Measurements from ENCODE around the gene UPK3BL1. TPM values are rescaled to one million over a fixed set of nuclear protein-coding genes. Genes with fewer than 3 reads are reported as not detected.
"Not testable (repeated sequence)": the region's sequence is repeated elsewhere in the genome, so short reads cannot be mapped to it uniquely, and the experiment has no call there.

UPK3BL1 gene
- total RNA-seq, 1 experiment from 2014 or later: 12.4 TPM

GRCh38 chr7:102611013-102611674 lies 31.4 kb downstream of the UPK3BL1 start:
- H2BK5ac ChIP-seq (ENCODE audit: insufficient read length, low read length); H3K9me3 ChIP-seq (ENCODE audit: control insufficient read depth, low read depth, low read length); H2AK5ac ChIP-seq (ENCODE audit: insufficient read length, low read length); H3K23ac ChIP-seq (ENCODE audit: insufficient read length, low read depth, low read length); H3K27ac ChIP-seq (ENCODE audit: insufficient read length, low read depth, low read length); H2BK12ac ChIP-seq (ENCODE audit: insufficient read length, low read depth, low read length); H3K36me3 Mint-ChIP-seq (ENCODE audit: insufficient read depth in 1 of 3, low read depth in 3 of 3); H3K4me1 Mint-ChIP-seq; H4K5ac ChIP-seq (ENCODE audit: insufficient read length, low read depth, low read length); H3K4me2 ChIP-seq (ENCODE audit: insufficient read depth, insufficient read length, low read length); H3K79me2 ChIP-seq (ENCODE audit: insufficient read depth, low read length); H2BK15ac ChIP-seq (ENCODE audit: low read depth, low read length); H3K56ac ChIP-seq (ENCODE audit: insufficient read length, low read depth, low read length); H4K91ac ChIP-seq (ENCODE audit: insufficient read length, low read depth, low read length); H3K9ac ChIP-seq (ENCODE audit: extremely low read depth, insufficient read length, low read length); H3K23me2 ChIP-seq (ENCODE audit: insufficient read length, low read depth, low read length, poor library complexity, severe bottlenecking); DNase-seq; H4K20me1 ChIP-seq (ENCODE audit: control insufficient read depth, insufficient read depth, insufficient read length); H3K9me3 Mint-ChIP-seq; H3K4me1 ChIP-seq (ENCODE audit: insufficient read depth, low read length); H3K14ac ChIP-seq (ENCODE audit: insufficient read depth, low read length); H3K4me3 Mint-ChIP-seq; H2BK20ac ChIP-seq (ENCODE audit: low read depth, low read length, poor library complexity, severe bottlenecking); H2BK120ac ChIP-seq (ENCODE audit: low read depth, low read length, poor library complexity, severe bottlenecking); H3K27ac Mint-ChIP-seq; H3K27me3 ChIP-seq (ENCODE audit: insufficient read depth, low read length); H2AFZ ChIP-seq (ENCODE audit: low read length); H3K4ac ChIP-seq (ENCODE audit: low read depth, low read length); H4K8ac ChIP-seq (replicated peaks; ENCODE audit: insufficient read length, low read depth, low read length); H3K27me3 Mint-ChIP-seq (ENCODE audit: low read depth); H3K79me1 ChIP-seq (ENCODE audit: insufficient read depth, low read depth, low read length, poor library complexity, severe bottlenecking); H3K18ac ChIP-seq (ENCODE audit: insufficient read length, low read depth, low read length); H3T11ph ChIP-seq (ENCODE audit: low read length): not testable (repeated sequence)
- WGBS (ENCODE audit: extremely low coverage, insufficient read length, low lambda C conversion rate): no CpG with 5 or more reads among the region's 30 CpGs

DNA sequence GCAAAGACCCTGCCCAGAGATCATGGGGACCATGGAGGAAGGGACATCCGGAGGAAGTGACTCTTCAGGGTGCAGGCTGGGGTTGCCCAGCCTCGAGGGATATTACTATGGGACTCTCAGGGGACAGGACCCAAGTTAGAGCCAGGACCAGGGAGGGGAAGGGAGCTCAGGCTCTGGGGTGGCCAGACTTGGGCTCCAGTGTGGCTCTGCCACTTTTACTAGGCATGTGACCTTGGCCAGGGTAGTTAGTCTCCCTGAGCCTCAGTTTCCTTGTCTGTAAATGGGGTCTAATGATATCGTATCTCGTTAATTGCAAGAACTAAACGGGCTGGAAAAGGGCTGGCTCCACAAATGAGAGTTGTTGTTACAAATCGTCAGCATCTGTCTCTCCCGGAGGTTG lies 32.1 kb downstream of the UPK3BL1 start:
- not testable (repeated sequence) for H2BK15ac ChIP-seq (ENCODE audit: low read depth, low read length); H3K27me3 Mint-ChIP-seq (ENCODE audit: low read depth); H2BK5ac ChIP-seq (ENCODE audit: insufficient read length, low read length); H3K79me1 ChIP-seq (ENCODE audit: insufficient read depth, low read depth, low read length, poor library complexity, severe bottlenecking); H4K8ac ChIP-seq (replicated peaks; ENCODE audit: insufficient read length, low read depth, low read length); H2AFZ ChIP-seq (ENCODE audit: low read length); H3K9ac ChIP-seq (ENCODE audit: extremely low read depth, insufficient read length, low read length); H4K5ac ChIP-seq (ENCODE audit: insufficient read length, low read depth, low read length); H3K4me2 ChIP-seq (ENCODE audit: insufficient read depth, insufficient read length, low read length); H2BK120ac ChIP-seq (ENCODE audit: low read depth, low read length, poor library complexity, severe bottlenecking); H3K9me3 ChIP-seq (ENCODE audit: control insufficient read depth, low read depth, low read length); H3K79me2 ChIP-seq (ENCODE audit: insufficient read depth, low read length); H2BK20ac ChIP-seq (ENCODE audit: low read depth, low read length, poor library complexity, severe bottlenecking); H3T11ph ChIP-seq (ENCODE audit: low read length); H3K18ac ChIP-seq (ENCODE audit: insufficient read length, low read depth, low read length); H3K23me2 ChIP-seq (ENCODE audit: insufficient read length, low read depth, low read length, poor library complexity, severe bottlenecking); H3K27ac ChIP-seq (ENCODE audit: insufficient read length, low read depth, low read length); H3K56ac ChIP-seq (ENCODE audit: insufficient read length, low read depth, low read length); H3K9me3 Mint-ChIP-seq; H2AK5ac ChIP-seq (ENCODE audit: insufficient read length, low read length); H3K36me3 Mint-ChIP-seq (ENCODE audit: insufficient read depth in 1 of 3, low read depth in 3 of 3); H4K91ac ChIP-seq (ENCODE audit: insufficient read length, low read depth, low read length); DNase-seq; H3K14ac ChIP-seq (ENCODE audit: insufficient read depth, low read length); H3K23ac ChIP-seq (ENCODE audit: insufficient read length, low read depth, low read length); H3K4me3 Mint-ChIP-seq; H3K27me3 ChIP-seq (ENCODE audit: insufficient read depth, low read length); H2BK12ac ChIP-seq (ENCODE audit: insufficient read length, low read depth, low read length); H3K4ac ChIP-seq (ENCODE audit: low read depth, low read length); H4K20me1 ChIP-seq (ENCODE audit: control insufficient read depth, insufficient read depth, insufficient read length); H3K27ac Mint-ChIP-seq; H3K4me1 Mint-ChIP-seq; H3K4me1 ChIP-seq (ENCODE audit: insufficient read depth, low read length)
- no CpG with 5 or more reads among the region's 7 CpGs for WGBS (ENCODE audit: extremely low coverage, insufficient read length, low lambda C conversion rate)
